Measurements from ENCODE around the gene ERC2. TPM values are rescaled to one million over a fixed set of nuclear protein-coding genes. Genes with fewer than 3 reads are reported as not detected.

Gene ERC2
- total and polyA plus RNA-seq, 12 donors, result 0.22 to 4.2 (median 1.7) TPM

DNA sequence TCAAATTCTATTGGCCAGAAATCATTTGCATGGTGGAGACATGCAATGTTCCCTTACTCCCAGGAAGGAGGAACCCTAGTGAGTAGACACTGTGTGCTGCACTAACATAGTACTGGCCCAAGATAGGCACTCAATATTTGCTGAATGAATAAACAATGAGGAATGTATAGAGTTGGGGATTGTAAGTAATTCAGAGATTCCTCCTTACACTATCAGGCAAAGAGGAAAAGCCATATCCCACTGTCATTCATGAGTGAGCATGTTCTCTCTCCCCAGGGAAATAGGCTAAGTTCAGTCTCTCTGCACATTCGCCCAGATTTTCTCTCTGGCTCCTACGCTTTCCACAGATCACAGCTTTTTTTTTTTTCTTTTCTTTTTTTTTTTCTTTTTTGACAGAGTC is 826.3 kb downstream of the ERC2 start:
- no peak overlapping the region for H3K27ac ChIP-seq
- no peak for ATAC-seq
- no peak for DNase-seq
- H3K4me1 ChIP-seq, result no peaks in the 10 kb centered on the region
- intact Hi-C loops (cut with DNase I), result no loop called here
- 67 to 86% methylated on average over 2 of the region's 2 CpGs for WGBS, 2 donors
- no peaks in the 10 kb centered on the region for H3K36me3 ChIP-seq
- no peak overlapping the region for H3K4me3 ChIP-seq
- TF ChIP-seq CTCF (IDR thresholded peaks at IDR 0.05), result no peak
- peaks cover 0 to 34% (median 8%) of the 10 kb centered on the region in 7 donors for H3K27me3 ChIP-seq
- H3K9me3 ChIP-seq, result no peaks in the 10 kb centered on the region

DNA sequence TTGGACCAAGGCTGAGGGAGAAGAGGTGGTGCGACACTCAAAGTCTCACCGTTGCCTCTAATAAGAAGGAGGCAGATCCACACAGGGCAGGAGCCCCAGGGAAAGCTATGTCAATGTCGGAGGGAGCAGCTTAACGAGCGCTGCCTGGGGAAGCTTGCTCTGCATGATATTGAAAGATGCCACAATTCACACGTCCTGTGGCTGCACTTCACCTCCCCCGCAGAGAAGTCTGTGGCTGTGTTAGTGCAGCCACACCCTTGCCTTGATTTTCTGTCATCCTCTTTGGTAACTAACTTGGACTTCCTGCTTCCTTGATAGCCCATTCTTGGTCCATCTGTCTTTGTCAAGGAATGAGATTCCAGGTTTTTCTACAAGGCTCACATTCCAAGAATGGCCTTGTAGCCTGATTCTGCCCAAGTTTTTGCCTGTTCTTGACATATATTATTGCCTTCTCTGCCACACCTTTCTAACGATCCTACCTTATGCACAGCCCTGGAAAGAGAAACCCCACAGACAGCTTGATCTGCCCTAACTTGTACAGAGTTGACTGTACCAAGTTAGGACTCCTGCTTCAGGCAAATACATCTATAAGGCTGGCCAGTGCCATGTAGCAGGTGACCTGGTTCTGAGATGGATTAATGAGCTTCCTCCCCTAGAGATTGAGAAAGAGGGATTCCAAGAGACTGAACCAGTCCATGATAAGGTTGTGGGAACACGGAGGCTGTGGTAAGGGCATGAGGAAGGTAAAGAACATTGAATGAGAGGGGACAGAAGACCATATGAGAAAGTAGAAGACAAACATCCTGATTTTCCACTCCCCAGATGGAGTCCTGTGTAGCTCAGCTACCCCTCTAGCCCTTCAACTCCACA is 828.1 kb downstream of the ERC2 start:
- Histone ChIP-seq H3K4me3 (no peak overlapping the region), H3K27ac (no peak overlapping the region), H3K27me3 (peaks cover 0 to 24% (median 8%) of the 10 kb centered on the region in 7 donors), H3K9me3 (no peaks in the 10 kb centered on the region), H3K4me1 (no peaks in the 10 kb centered on the region), H3K36me3 (no peaks in the 10 kb centered on the region)
- no peak for ATAC-seq
- no peak for TF ChIP-seq CTCF (IDR thresholded peaks at IDR 0.05)
- WGBS, 2 donors, result 52 to 63% methylated on average over 9 of the region's 9 CpGs
- no peak for DNase-seq
- intact Hi-C loops (cut with DNase I), result no loop called here

GRCh38 chr3:55639143-55639542 is 829.1 kb downstream of the ERC2 start:
- H3K27ac ChIP-seq, result no peak overlapping the region
- intact Hi-C loops (cut with DNase I), result no loop called here
- no peak for TF ChIP-seq CTCF (IDR thresholded peaks at IDR 0.05)
- no peak overlapping the region for H3K4me3 ChIP-seq
- H3K4me1 ChIP-seq, result no peaks in the 10 kb centered on the region
- H3K9me3 ChIP-seq, result no peaks in the 10 kb centered on the region
- DNase-seq (no peak), ATAC-seq (no peak)
- H3K36me3 ChIP-seq, result no peaks in the 10 kb centered on the region
- 97 to 98% methylated on average over 2 of the region's 2 CpGs for WGBS, 2 donors
- peaks cover 0 to 24% (median 8%) of the 10 kb centered on the region in 7 donors for H3K27me3 ChIP-seq

- Histone ChIP-seq H3K9me3 (no peaks in the 10 kb centered on the region), H3K36me3 (no peaks in the 10 kb centered on the region), H3K4me3 (no peak overlapping the region), H3K27me3 (peaks cover 0 to 28% (median 4%) of the 10 kb centered on the region in 7 donors), H3K27ac (no peak overlapping the region), H3K4me1 (no peaks in the 10 kb centered on the region)
- no peak for TF ChIP-seq CTCF (IDR thresholded peaks at IDR 0.05)
- intact Hi-C loops (cut with DNase I), result no loop called here
- DNase-seq (no peak), ATAC-seq (no peak)
- 72 to 74% methylated on average over 7 of the region's 7 CpGs for WGBS, 2 donors
These were observed 830.2 kb downstream of the ERC2 start for GRCh38 chr3:55637906-55638638.

Data from heart right ventricle (tissue), 16 donors.